Measurements from ENCODE around the gene DACT1. TPM values are rescaled to one million over a fixed set of nuclear protein-coding genes. Genes with fewer than 3 reads are reported as not detected.

Gene DACT1
- total RNA-seq, 2 donors from 2014 or later = 3.9 to 4.0 TPM

DNA sequence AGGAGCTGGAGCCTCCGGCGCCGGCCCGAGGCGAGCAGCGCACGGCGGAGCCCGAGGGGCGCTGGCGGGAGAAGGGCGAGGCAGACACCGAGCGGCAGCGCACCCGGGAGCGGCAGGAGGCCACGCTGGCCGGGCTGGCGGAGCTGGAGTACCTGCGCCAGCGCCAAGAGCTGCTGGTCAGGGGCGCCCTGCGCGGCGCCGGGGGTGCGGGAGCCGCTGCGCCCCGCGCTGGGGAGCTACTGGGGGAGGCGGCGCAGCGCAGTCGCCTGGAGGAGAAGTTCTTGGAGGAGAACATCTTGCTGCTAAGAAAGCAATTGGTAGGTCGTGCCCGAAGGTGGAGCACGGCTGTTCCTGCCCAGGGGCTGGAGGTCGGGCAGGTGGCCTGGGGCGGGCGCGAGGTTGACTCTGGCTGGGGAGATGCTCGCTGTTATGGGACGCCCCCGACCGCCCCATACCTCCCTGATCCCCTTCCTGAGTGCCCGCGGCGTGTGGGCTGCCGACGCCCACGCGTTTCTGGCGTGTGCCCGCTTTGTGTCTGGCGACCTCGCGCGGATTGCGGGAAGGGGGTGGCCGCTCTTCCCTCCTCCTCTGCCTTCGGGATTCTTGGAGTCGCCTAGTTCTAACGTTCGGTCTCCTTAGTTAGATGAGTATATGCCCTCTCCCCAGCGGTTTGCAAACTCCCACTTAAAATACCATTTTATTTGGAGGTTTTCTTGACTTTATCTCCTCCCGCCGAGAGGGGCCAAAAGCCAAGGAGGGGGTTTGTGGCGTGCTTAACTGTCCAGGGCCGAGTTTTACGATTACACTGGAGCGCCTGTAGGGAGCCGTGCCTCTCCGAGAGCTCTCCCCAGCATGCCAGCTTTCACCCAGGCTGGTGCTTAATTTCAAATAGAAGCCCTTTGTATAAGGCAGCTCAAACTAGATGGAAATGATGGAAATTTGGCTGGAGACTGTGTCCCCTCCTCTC, 752 bp downstream of the DACT1 start:
- H3K27ac ChIP-seq = peak overlapping the region; percentile 47 to 76 (median 58)
- 1 to 3% methylated on average over 37 to 72 of the region's 75 CpGs for WGBS, 2 donors
- no peaks in the 10 kb centered on the region for H3K36me3 ChIP-seq (replicated peaks in 1 of 2; ENCODE audit: insufficient read depth in 1 of 2, low read depth in 2 of 2)
- no peak for TF ChIP-seq POLR2A (IDR thresholded peaks at IDR 0.05)
- TF ChIP-seq, protein P1, sequence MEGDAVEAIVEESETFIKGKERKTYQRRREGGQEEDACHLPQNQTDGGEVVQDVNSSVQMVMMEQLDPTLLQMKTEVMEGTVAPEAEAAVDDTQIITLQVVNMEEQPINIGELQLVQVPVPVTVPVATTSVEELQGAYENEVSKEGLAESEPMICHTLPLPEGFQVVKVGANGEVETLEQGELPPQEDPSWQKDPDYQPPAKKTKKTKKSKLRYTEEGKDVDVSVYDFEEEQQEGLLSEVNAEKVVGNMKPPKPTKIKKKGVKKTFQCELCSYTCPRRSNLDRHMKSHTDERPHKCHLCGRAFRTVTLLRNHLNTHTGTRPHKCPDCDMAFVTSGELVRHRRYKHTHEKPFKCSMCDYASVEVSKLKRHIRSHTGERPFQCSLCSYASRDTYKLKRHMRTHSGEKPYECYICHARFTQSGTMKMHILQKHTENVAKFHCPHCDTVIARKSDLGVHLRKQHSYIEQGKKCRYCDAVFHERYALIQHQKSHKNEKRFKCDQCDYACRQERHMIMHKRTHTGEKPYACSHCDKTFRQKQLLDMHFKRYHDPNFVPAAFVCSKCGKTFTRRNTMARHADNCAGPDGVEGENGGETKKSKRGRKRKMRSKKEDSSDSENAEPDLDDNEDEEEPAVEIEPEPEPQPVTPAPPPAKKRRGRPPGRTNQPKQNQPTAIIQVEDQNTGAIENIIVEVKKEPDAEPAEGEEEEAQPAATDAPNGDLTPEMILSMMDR (IDR thresholded peaks at IDR 0.05) = no peak
- ATAC-seq (peak; percentile 47), DNase-seq (peak; percentile 6 to 34 (median 24))
- peaks cover 0 to 7% of the 10 kb centered on the region in 2 donors for H3K27me3 ChIP-seq
- intact Hi-C loops (cut with DNase I) = no loop called here
- H3K9me3 ChIP-seq = no peaks in the 10 kb centered on the region
- peak overlapping the region; percentile 14 to 53 for H3K4me3 ChIP-seq
- H3K4me1 ChIP-seq = peaks cover 29% of the 10 kb centered on the region

DNA sequence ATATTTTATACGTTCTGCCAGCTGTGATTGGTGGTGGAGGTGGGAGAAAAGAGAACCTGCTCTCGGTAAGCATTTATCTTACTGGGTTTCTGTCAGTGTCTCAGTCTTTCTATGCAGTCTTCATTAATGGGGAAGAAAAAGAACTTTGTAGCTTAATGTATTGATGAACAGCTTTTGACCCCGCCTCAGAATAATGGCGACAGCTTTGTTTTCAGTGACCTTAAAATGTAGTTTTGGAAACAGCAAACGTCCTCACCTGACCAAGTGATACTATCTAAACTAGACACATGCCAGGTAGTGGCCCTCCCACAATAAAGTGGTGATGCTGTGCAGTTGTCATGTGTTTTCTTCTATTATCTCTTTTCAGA, 1.4 kb downstream of the DACT1 start:
- intact Hi-C loops (cut with DNase I) = no loop called here
- H3K27ac ChIP-seq = no peak overlapping the region
- peaks cover 29% of the 10 kb centered on the region for H3K4me1 ChIP-seq
- 12 to 15% methylated on average over 5 of the region's 5 CpGs for WGBS, 2 donors
- ATAC-seq (no peak), DNase-seq (no peak)
- peaks cover 0 to 7% of the 10 kb centered on the region in 2 donors for H3K27me3 ChIP-seq
- TF ChIP-seq, protein P1 (IDR thresholded peaks at IDR 0.05) = no peak
- no peak for TF ChIP-seq POLR2A (IDR thresholded peaks at IDR 0.05)
- no peaks in the 10 kb centered on the region for H3K9me3 ChIP-seq
- no peaks in the 10 kb centered on the region for H3K36me3 ChIP-seq (replicated peaks in 1 of 2; ENCODE audit: insufficient read depth in 1 of 2, low read depth in 2 of 2)
- no peak overlapping the region for H3K4me3 ChIP-seq

DNA sequence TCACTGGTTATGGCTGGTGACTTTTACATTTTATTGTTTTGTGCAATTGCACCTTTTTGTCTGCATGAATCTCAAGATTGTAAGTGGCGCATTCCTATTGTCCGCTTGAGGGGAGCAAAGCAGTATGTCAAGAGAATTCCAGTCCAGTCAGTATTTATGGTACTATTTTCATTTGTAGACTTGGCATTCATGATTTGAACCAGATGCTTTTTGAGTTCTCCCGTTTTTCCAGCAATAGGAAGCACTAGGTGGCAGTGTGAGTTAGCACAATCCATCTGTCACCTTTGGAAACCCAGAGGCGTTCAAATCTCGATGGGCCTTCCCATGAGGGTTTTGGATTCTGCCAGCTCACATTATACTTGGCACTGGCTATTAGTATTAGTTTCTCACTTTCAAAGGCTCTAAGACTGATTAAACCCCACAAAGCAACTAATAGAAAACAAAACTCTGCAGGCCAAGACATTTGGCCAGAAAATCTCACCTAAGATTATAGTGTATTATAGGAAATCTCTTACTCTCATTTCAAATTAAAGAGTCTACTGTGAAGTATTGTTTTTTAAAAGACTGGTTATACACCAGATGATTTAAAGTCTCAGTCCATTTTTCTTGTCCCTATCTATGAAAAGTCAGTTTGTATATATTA, 2.2 kb downstream of the DACT1 start:
- Histone ChIP-seq H3K36me3 (replicated peaks in 1 of 2; ENCODE audit: insufficient read depth in 1 of 2, low read depth in 2 of 2) (no peaks in the 10 kb centered on the region), H3K9me3 (no peaks in the 10 kb centered on the region), H3K27ac (no peak overlapping the region), H3K4me1 (peaks cover 29% of the 10 kb centered on the region), H3K4me3 (no peak overlapping the region), H3K27me3 (peaks cover 0 to 7% of the 10 kb centered on the region in 2 donors)
- 25 to 34% methylated on average over 5 of the region's 5 CpGs for WGBS, 2 donors
- no peak for ATAC-seq
- intact Hi-C loops (cut with DNase I) = no loop called here
- peak in 3 of 4 donors; percentile 30 to 58 (median 40) for DNase-seq
- TF ChIP-seq, protein P1 (IDR thresholded peaks at IDR 0.05) = peak in 5 of 7 experiments; percentile 32 to 62 (median 57)
- TF ChIP-seq POLR2A (IDR thresholded peaks at IDR 0.05) = no peak

GRCh38 chr14:58640959-58641358, 3.2 kb downstream of the DACT1 start:
- H3K4me3 ChIP-seq = no peak overlapping the region
- H3K9me3 ChIP-seq = no peaks in the 10 kb centered on the region
- WGBS, 2 donors = 71 to 97% methylated on average over 2 of the region's 2 CpGs
- peaks cover 0 to 7% of the 10 kb centered on the region in 2 donors for H3K27me3 ChIP-seq
- H3K36me3 ChIP-seq (replicated peaks in 1 of 2; ENCODE audit: insufficient read depth in 1 of 2, low read depth in 2 of 2) = no peaks in the 10 kb centered on the region
- no peak overlapping the region for H3K27ac ChIP-seq
- intact Hi-C loops (cut with DNase I) = no loop called here
- DNase-seq (no peak), ATAC-seq (no peak)
- TF ChIP-seq POLR2A (IDR thresholded peaks at IDR 0.05) = no peak
- TF ChIP-seq, protein P1 (IDR thresholded peaks at IDR 0.05) = no peak
- H3K4me1 ChIP-seq = peaks cover 27% of the 10 kb centered on the region

All from body of pancreas (tissue), 4 donors.